GM19467 (cell line): ENCODE results near the gene GNPTG.

ENCODE experiments used
- ATAC-seq: cut with Tn5 transposase; IDR thresholded peaks from one replicate; pipeline ENCODE4 v1.9.1; 2021; ENCODE audit warnings: mild to moderate bottlenecking, moderate library complexity; ENCODE audit not compliant: unreplicated experiment

The GNPTG gene

GRCh38 chr16:1351582-1352362, at the start of gene GNPTG, which contains the start of gene TSR3:
Gene GNPTG (plus strand): TSS chr16:1351931. CDS start chr16:1351966, 35 bp downstream.
Gene TSR3 (minus strand): TSS chr16:1351878. CDS start chr16:1351804, 74 bp downstream.
- peak; percentile 67 for ATAC-seq

GRCh38 chr16:1305823-1306222, 45.9 kb upstream of the GNPTG start:
- ATAC-seq: no peak

DNA sequence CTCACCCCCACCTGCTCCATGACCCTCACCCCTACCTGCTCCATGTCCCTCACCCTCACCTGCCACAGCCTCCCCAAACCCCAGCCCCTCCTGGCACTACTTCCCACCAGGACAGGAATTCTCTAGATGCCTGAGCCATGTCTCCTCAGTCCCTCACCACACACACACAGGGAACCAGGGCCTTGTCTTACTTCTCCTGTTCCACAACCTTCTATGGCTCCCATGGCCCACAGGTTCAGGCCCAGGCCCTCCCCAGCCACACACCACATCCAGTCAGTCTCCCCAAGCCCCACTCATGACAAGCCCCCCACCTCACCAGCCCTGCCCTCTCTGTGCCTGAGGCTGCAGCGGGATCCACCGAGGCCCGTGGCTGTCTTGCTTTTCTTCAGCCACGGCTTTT, 45.4 kb upstream of the GNPTG start:
- no peak for ATAC-seq

DNA sequence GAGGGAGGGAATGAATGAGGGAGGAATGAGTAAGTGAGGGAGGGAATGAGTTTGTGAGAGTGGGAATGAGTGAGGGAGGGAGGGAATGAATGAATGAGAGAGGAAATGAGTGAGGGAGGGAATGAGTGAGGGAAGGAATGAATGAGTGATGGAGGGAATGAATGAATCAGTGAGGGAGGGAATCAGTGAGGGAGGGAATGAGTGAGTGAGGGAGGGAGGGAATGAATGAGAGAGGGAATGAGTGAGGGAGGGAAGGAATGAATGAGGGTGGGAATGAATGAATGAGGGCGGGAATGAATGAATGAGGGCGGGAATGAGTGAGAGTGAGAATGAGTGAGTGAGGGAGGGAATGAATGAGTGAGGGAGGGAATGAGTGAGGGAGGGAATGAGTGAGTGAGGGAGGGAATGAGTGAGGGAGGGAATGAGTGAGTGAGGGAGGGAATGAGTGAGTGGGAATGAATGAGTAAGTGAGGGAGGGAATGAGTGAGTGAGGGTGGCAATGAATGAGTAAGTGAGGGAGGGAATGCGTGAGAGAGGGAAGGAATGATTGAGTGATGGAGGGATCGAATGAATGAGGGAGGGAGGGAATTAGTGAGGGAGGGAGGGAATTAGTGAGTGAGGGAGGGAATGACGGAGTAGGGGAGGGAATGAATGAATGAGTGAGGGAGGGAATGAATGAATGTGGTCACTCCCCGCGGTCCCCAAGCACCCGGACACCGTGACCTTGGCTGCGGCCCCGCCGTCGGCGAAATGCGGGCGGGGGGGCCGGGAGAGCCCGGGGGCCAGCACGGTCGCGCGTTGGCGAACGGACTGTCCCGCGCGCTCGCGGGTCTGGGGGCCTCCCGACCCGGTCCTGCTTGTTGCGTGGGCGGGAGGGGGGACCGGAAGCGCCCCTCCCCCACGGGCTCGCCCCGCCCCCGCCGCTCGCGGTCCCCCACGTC, 43.4 kb upstream of the GNPTG start:
- ATAC-seq: peak; percentile 16

DNA sequence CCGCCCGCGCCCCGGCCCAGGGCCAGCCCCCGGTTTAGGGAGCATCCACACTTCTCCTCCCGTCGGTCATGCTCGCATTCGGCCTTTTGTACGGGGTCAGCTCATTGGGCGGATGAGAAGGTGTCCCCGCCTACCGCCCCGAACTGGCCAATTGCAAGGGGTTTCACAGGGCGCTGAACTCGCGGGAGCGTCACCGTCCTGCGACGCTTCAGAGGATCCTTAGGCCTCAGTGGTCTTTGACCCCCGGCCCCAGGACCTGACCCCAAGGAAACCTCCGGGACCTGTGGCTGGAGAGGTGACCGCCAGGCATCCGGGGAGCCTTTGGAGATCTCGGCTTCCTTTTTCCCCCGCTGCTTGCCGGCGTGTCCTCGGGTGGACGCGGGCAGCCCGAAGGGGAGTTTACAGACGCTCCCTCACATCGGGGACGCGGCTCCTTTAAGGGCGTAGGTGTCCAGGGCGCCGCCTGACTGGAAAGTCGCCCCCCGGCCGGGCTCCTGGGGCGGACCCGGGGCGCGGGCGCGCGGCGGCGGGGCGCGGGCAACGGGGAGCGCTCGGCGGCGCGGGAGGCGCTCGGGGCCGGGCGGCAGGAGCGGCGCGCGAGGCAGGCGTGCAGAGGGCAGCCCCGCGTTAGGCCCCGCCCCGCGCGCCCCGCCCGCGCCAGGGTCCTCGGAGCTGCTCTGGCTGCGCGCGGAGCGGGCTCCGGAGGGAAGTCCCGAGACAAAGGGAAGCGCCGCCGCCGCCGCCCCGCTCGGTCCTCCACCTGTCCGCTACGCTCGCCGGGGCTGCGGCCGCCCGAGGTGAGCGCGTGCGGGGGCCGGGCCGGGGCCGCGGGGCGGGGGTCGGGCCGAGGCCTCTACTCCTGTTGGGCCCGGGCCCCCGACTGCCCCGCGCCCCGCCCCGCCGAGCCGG, 42.5 kb upstream of the GNPTG start, which contains the start of gene UBE2I:
TSS of gene UBE2I (plus strand) at position 660 of the 909 bp plus-strand sequence. CDS start 4,395 bp downstream, outside the sequence.
- ATAC-seq: peak; percentile 62

DNA sequence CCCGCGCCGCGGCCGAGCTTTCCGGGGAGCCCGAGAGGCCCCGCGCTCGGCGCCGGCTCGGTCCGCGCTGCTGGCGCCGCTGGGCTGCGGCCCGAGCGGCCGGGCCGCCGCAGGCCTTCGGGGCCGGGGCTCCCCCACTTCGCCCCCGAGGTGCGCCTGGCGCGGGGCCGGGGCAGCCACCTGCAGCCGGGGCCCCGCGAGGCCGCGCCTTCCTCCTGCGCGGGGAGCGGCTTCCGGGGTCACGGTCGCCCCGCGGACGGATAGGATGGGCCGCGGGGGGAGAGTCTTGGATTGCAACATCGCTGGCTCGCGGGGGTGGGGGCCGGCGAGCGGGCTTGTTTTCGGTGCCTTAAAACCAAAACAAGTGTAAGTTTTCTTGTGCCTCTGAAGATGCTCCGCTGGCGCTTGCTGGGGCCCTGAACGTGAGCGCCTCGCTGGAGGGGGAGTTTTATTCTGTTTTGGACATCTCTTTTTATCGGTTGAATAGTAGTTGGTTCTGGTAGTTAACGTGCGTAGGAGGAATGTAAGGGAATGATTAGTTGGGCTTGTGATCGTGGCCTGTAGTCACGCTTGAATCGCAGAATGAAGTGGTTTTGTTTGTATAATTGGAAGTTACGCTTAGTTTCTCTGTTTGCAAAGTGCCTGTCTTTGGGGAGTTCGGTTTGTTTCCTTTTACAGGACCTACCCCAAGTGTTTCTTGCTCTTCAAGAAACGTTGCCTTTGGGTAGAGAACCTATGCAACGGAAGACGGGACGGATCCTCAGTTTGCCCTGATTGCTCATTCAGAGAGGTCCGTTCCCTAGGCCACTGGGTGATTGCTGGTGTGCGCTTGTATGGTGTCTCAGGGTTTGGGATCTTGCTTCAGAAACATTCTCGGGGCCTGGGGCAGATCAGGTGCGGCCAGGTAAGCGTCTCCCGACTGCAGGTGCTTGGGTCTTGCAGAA, 41.6 kb upstream of the GNPTG start:
- peak; percentile 17 for ATAC-seq

DNA sequence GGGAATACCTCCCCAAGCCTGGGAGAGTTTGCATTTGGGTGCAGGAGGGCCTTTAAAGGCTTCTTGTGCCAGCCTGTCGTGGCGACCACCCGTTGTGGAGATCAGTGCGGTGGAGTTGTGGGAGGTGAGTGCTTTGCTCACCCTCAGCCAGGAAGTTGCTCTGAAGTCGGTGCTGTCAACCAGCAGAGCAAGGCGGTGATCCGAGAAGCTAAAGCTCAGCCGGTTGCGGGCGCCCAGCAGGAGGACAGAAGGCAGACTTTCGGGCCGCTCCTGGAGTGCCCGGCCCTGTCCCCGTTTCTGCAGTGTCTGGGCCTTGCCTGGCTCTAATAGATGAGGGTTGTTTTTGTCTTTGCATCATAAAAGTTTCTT, 40.9 kb upstream of the GNPTG start:
- no peak for ATAC-seq

DNA sequence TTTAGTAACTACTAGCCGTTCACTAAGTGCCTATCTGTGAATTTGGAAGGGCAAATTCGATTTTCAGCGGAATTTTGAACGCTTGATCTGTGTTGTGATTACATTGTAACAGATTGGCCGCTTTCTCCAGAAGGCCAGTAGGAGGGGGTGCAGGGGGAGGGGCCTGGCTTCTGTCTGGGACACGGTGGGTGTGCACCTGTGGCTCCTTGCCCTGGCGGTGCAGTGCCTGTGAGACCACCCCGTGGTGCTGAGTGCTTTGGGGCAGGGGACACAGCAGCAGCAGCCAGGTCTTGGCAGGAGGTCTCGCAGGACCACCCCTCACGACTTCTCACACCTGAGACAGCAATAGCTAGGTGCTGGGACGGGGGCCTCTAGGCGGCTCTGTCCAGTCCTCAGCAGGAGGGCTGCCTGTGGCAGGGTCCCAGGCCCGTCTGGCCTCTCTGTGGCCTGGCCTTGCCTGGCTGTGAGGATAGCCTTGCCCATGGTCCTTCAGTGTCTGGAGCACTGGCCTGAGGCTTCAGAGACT, 40.5 kb upstream of the GNPTG start:
- ATAC-seq: no peak

DNA sequence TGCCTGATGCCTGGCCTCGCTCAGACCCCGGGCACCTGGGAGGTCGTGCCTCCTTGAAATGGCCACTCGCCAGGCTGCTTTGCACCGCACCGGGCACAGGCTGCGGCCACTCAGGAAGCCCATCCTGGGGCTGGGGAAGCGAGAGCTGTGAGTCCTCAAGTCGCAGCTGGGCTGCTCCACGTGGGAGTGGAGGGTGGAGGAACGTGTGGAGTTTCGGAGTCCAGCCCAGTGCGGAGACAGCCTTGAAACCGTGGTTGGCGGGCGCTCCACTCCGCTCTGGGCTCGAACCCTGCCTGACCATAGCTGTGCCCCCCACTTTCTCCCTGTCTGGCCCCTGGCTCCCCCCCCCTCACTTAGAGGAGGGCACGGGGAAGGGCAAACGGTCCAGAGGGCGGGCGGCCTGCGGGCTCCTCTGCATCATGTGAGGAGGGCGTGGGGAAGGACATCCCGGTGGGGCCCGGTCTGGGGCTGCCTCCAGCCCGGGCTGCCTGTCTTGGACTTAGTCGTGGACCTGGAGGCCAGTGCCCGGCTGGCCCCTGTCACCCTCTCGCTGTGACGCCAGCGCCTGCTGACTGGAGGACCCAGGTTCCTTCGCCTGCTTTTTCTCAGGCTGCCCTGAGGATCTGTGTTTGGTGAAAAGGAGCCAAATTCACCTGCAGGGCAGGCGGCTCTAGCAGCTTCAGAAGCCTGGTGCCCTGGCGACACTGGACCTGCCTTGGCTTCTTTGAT, 39.8 kb upstream of the GNPTG start:
- no peak for ATAC-seq

- ATAC-seq: no peak
Observed at GRCh38 chr16:1312467-1312816, 39.3 kb upstream of the GNPTG start.

DNA sequence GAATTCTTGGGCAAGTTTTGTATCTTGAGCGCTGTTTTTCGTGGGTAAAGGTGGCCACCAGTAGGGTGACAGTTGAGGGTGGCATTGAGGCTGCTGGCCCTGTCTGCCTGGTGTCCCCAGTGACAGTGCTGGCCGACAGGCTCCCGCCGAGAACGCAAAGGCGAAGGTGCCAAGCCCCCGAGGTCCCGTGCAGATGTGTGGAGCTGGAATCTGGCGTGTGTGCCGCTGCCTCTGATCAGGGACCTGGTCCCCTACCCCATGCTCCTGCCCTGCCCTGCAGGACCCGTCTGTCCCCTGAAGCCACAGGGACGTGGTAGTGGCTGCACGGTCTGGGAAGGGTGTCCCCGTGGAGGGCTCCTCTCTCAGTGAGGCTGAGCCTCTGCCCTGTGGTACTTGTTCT, 38.8 kb upstream of the GNPTG start:
- ATAC-seq: no peak

GRCh38 chr16:1313721-1314369, 37.9 kb upstream of the GNPTG start:
- no peak for ATAC-seq

- ATAC-seq: no peak
Observed at GRCh38 chr16:1314399-1315068, 37.2 kb upstream of the GNPTG start.

GRCh38 chr16:1315081-1316032, 36.4 kb upstream of the GNPTG start:
- no peak for ATAC-seq

DNA sequence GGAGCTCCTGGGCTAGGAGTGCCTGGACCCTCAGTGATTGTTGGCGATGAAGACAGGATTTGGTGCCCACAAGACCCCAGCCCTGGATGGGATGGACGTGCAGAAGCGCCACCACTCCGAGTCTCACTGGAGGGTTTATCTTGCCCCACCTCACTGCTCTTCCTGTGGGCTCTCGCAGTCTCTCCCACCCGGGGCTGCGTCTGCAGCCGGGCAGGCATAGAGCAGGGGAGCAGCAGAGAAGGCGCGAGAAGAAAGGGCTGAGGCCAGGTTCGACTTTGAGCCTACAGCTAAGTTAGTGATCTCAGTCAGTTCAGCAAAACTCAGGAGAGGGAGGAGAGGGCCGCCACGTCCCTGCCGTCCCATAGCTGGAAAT, 35.7 kb upstream of the GNPTG start:
- ATAC-seq: no peak

DNA sequence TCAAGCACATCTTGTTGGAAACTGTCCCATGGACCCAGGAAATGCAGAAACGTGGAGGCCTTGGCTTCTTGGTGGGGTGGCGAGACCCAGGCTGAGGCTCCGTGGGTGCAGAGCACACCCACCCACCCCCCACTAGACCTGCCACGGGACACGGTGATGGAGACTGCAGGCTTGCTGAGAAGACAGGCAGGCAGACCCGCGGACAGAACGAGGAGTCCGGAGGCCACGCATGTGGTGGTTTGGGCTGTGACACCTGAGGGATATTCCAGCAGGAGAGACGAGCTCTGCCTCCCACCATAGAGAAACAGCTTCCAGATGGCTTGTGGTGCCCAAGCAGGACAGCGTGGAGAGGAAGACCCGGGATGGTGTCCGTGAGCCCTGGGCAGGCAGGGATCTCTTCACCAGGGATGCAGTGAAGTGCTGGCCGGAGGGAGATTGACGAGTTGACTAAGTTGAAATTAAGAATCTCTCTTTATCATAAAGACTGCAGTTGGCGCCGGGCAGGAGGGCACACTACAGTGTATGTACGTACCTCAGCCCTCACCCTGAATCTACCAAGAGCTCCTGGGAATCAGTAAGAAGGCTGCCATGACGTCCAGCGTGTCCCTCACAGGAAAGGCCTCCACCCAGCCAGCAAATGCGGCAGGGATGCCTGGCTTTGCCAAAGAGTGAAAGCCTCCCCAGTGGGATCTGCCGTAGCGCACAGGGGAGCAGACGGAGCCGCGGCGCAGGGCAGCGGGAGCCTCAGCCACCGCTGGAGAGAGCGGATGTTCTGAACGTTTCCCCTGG, 34.1 kb upstream of the GNPTG start:
- no peak for ATAC-seq
